Measurements from ENCODE around the gene KRT33A.
"Not testable (repeated sequence)": the region's sequence is repeated elsewhere in the genome, so short reads cannot be mapped to it uniquely, and the experiment has no call there.

The KRT33A gene

DNA sequence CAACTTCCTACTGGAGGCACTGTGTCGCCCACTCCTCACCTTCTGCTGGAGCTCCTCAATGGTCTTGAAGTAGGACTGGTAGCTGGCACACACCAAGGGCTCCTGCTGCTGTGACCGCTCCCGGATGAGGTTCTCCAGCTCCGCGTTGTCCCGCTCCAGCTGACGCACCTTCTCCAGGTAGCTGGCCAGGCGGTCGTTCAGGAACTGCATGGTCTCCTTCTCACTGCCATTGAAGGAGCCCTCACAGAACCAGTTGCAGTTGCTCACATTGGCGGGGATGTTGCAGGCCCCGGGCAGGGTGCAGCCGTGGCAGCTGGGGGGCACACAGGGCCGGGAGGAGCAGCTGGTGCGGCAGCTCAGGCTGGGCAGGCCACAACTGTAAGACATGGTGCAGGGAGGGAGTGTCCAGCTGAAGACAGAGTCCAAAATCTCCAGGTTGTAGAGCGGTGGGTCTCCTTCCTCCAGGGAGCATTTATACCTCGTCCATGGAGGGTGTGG is at the start of gene KRT33A:
Gene KRT33A (minus strand): TSS at position 448 of the 498 bp plus-strand sequence. CDS start 61 bp downstream, at position 387.
- DNase-seq (ENCODE audit: low spot score), result not testable (repeated sequence)

DNA sequence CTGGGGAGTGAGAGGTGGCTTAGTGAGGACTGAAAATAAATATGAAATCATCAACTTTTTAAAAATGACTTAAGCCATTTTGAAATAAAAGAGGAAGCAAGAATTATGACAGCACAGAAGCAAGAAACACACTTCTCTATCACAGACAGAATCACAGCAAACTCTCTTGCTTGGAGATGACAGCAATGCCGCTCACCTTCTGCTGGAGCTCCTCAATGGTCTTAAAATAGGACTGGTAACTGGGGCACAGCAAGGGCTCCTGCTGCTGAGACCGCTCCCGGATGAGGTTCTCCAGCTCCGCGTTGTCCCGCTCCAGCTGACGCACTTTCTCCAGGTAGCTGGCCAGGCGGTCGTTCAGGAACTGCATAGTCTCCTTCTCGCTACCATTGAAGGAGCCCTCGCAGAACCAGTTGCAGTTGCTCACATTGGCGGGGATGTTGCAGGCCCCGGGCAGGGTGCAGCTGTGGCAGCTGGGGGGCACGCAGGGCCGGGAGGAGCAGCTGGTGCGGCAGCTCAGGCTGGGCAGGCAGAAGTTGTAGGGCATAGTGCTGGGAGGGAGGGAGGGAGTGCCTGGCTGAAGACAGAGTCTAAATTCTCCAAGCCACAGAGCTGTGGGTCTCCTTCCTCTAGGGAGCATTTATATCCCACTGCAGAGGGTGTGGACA is 46.5 kb upstream of the KRT33A start, which contains the start of gene KRT31:
Gene KRT31 (minus strand): TSS at position 613 of the 665 bp plus-strand sequence. CDS start 69 bp downstream, at position 544.
- no peak for DNase-seq (ENCODE audit: low spot score)

DNA sequence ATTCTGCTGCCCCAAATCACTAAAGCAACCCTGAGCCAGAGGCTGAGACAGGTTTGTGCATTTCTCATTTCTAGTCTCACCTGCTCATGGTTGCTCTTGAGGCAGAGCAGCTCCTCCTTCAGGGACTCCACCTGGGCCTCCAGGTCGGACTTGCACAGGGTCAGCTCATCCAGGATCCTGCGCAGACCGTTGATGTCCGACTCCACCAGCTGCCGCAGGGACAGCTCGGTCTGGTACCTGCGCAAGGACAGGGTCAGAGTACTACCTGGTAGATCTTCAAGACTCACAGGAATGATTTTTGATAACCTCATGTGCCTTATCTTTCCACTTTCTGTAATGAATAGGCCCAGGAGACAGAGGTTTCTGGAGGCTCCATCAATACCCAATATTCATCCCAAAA is 45.7 kb upstream of the KRT33A start:
- no peak for DNase-seq (ENCODE audit: low spot score)

DNA sequence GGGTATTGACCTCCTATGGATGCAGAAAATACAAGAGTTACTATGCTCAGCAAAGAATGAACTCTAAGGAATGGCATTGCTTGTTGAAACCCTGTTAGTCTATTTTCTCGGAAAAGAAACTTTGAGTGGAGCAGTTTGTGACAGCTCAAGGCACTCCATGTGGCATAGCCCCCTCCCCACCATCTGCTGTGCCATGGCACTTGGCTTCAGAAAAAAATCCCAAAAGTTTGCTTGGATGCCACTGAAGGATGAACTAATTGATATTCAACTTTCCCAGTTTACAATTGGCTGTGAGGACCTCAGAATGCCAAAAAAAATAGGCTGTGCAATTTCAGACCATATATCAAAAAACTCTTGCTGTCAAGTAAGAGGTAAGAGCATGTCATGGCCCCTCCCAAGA is 45.0 kb upstream of the KRT33A start:
- no peak for DNase-seq (ENCODE audit: low spot score)

DNA sequence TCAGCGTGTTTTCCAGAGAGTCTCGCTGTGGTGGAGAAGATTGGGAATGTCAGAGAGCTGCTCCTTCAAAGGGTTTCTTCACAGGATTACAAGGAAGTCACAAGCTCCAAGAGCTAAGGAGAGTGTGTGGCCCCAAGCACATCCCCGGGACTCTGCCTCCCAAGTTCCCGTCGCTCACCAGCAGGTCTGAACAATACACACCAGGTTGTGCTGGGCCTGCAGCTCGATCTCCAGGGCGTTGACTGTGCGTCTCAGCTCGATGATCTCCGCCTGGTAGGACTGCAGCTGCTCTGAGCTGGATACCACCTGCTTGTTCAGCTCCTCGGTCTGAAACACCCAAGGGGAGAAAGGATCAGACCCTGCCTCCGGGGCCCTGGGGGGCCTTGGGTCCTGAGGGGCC is 44.4 kb upstream of the KRT33A start:
- DNase-seq (ENCODE audit: low spot score), result not testable (repeated sequence)

DNA sequence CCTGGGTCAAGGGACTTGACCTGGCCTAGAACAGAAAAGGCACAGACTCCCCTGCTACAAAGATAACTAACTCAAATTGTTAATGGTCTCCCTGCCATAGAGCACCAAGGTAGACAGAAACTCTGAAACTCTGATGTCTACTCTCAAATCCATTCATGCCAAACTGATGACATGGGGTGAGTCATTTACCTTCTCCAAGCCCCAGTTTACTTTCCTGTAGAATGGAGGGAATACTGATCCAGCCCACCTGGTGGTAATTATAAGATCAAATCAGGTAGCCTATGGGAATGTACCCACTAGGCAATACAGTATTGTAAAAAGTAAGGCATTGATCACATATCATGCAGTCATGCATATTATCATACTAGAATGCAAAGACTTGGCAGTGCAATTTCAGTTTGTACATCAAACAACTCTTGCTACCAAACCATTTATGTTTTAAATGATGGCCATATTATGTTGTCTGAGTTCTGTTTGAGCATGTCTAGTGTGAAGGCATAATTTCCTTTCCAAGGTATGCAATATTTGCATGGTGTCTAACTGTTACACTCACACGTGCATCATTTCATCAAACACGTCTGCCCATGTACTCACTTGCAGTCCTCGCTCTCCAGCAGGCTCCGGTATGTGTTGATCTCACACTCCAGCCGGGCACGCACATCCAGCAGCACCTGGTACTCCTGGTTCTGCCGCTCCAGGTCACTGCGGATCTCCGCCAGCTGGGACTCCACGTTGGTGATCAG is 43.8 kb upstream of the KRT33A start:
- no peak for DNase-seq (ENCODE audit: low spot score)

DNA sequence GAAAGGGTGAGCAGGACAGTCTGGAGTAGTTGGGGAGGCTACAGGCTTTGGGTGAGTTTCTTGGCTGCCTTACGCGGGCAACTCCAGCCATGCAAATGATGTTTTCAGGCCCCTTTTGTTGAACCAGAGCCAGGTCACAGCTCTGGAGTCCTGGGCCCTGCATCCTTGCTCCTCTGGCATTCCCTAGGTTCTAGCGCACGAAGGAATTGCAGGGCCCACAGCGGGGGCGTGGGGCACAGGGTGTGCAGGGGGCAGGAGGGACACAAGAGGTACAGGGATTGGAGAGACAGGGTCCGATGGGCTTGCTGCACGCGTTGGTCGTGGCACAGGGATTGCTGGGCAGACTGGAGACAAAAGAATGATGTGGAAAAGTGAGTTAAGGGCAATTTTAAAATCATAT is 43.2 kb upstream of the KRT33A start:
- DNase-seq (ENCODE audit: low spot score), result no peak

DNA sequence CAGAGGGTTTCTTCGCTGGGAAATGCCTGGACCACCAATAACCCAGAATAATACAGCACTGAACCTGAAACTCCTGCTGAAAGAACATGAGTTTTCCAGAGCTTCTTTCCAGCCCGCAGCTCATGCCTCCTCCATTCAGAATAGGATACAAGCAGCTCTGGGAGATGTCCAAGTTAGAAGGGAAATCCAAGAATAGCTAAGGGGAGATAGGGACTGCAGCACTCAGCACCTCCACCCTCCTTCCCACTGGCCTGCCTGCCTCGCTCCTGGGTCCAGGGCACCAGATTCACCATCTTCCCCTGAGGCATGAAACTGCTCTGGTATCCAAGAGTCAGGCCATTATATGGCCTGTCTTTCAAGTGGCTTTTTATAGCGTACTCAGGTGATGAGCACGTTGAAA is 42.7 kb upstream of the KRT33A start:
- DNase-seq (ENCODE audit: low spot score), result no peak

DNA sequence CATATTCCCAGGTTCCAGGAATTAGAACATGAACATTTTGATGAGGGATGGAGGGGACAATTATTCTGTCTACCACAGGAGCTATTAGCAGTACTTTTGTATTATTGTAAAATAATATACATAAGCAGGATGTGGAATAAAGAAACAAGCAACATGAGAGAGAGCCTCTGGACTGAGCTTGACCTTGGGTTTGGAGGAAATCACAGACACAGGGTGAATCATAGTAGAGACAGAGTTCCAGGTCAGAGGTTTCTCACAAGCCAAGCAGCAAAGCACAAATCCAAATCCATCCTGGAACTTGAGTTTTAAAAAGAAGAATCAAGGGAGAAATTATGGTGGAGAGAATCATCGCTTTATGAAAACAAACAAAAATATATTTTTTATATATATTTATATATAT is 41.6 kb upstream of the KRT33A start:
- no peak for DNase-seq (ENCODE audit: low spot score)

DNA sequence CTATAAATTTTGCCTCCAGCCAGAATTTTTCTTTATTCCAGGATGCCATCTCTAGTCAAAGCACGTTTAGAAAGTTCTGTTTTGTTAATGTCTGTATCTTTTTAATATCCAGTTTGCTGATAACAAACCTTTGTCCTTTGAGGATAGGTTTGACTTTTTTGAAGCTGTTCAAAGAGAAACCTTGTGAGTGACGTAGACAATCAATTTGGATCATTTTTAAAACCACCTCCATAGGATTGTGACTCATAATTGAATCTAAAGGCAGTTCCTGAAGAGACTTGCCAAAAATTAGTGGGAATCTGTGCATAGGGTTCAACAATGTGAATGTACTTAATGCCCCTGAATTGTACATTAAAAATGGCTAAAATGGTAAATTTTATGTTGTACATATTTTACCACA is 40.9 kb upstream of the KRT33A start:
- no peak for DNase-seq (ENCODE audit: low spot score)

DNA sequence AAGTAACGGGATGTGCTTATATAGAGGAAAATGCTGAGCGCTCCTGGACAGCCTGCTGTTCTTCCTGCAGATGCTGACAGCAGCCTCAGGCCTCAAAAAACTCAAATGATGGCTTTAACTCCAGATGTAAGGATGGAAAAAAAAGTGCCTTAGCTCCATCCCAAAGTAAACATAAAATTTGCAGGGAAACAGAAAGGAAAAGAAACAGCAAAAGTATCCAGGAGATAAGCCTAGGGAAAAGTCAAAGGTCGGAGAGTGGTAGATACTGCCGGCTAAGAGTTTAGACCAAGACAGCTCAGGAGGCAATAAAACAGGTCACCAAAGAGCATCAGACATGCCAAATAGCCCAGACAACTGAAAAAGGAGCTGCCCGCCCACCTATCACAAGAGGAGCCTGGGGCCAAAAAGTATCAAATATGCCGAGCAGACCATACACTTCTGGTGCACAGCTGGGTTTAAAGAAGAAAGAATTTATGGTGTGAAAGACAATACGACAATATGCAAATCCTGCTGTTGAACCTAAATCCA is 39.8 kb upstream of the KRT33A start:
- no peak for DNase-seq (ENCODE audit: low spot score)

DNA sequence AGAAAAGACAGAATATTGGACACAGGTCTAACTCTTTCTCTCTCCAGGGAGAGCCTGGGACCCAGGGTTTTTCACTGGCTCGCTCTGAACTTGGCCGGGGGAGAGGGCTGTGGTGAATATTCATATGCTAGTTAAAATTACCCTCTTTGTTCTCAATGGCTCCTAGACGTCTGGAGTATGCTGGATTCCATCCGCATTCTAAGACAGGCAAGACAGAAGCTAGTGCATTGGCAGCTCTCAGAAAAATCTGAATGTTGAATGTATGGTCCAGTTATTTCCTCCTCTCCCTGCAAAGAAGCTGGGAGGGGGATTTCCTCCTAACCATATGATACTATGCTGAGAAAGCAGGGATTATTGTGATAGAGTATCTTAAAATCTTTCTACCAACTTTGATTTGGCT is 37.0 kb upstream of the KRT33A start:
- no peak for DNase-seq (ENCODE audit: low spot score)

DNA sequence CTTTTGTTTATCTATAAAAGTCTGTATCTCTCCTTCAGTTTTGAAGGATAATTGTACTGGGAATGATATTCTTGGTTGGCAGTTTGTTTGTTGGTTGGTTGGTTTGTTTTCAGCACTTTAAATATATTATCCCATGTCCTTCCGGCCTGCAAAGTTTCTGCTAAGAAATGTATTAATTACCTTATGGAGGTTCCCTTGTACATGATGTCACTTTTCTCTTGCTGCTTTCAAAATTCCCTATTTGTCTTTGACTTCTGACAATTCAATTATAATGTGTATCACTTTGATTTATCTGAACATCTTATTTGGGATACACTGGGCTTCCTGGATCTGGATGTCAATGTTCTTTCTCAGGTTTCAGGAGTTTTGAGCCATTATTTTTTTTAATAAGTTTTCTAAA is 35.6 kb upstream of the KRT33A start:
- DNase-seq (ENCODE audit: low spot score), result no peak

DNA sequence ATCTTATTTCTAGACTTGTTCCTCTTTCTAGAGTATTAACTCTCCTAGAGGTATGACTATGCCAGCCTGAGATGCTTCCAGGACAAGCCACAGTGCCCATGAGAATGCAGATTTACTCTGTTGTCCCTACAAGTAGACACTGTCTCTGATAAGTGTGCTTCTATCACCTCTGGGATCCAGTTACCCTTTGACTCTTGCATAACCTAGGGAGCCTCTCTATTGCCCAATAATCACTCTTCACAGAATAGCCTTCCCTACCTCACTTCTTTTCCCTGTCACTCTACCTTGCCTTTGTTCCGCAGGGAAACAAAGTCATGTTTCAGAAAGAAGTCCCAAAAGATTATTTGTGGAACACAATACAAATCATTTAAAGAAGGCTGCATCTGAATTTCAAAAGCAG is 33.1 kb upstream of the KRT33A start:
- no peak for DNase-seq (ENCODE audit: low spot score)

DNA sequence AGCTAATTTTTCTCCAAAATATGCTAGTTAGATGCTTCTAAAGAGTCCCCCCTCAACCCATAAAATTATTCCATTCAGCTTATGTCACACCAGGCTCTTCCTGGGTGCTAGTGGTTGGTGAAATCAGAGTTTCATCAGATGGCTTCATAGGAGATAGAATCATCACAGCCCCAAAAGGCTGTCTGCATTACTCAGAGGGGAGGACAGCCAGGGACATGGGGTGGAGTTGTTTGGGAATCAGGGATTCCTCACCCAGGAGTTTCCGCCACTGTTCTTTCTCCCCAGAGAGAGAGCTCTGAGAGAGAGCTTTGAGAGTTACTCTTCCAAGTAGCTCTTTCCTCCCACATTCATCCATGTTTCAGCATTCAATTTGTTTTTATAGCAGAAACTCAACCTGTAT is 31.8 kb upstream of the KRT33A start:
- no peak for DNase-seq (ENCODE audit: low spot score)

DNA sequence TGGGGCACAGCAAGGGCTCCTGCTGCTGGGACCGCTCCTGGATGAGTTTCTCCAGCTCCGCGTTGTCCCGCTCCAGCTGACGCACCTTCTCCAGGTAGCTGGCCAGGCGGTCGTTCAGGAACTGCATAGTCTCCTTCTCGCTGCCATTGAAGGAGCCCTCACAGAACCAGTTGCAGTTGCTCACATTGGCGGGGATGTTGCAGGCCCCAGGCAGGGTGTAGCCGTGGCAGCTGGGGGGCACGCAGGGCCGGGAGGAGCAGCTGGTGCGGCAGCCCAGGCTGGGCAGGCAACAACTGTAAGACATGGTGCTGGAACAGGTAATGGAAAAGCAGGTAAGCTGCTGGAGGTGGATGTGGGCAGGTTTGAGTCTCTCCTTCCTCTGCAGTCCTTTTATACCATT is 31.3 kb upstream of the KRT33A start, which contains the start of gene KRT34:
Gene KRT34 (minus strand): TSS at position 364 of the 400 bp plus-strand sequence. CDS start 60 bp downstream, at position 304.
- DNase-seq (ENCODE audit: low spot score), result not testable (repeated sequence)

DNA sequence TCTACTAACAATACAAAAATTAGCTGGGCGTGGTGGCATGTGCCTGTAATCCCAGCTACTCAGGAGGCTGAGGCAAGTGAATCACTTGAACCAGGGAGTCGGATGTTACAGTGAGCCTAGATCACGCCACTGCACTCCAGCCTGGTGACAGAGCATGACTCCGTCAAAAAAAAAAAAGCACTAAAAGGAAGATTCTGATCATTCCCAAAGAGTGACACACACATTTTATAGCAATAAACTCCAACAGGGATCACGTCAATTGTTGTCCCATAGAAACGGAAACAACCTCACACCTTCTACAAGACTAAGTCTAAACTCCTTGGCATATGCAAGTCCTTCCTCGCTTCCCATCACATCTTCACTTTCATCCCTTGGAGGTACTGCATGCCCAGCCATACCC is 29.5 kb upstream of the KRT33A start:
- not testable (repeated sequence) for DNase-seq (ENCODE audit: low spot score)

DNA sequence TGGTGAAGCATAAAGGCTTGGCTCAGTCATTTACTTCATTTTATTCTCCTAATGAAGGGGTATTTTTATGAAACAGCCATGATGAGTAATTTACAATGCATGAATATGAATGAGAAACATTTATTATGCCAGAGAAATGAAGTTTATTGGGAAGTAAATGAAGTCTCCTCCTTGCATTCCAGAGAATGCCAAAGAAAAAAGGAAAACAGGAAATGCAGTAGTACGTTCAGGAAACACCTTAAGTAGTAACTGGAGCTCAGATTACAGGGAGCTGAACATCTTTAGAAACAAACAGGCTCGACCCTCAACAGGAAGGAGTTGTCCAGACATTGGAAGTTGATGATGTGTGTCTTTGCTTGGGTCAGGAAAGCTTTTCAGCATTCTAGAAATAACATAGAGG is 26.9 kb upstream of the KRT33A start:
- DNase-seq (ENCODE audit: low spot score), result no peak

DNA sequence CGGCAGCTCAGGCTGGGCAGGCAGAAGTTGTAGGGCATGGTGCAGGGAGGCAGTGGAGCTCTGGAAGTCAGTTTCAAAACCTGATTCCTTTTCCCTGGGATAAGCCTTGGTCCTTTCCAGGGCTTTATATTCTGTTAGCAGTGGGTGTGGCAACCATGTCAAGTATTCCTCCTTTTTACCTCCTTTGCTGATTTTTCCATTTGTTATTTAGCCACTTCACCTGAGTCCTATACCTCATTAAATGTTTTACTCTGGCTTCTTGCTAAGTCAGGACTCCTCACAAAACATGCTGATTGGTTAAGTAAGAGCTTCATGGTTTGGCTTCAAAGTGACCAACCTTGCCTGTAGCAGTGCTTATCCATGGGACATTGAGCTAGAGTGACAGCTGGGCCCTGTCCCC is 19.1 kb upstream of the KRT33A start, which contains the start of gene KRT33B:
Gene KRT33B (minus strand): TSS at position 101 of the 400 bp plus-strand sequence. CDS start 63 bp downstream, at position 38.
- DNase-seq (ENCODE audit: low spot score), result no peak

DNA sequence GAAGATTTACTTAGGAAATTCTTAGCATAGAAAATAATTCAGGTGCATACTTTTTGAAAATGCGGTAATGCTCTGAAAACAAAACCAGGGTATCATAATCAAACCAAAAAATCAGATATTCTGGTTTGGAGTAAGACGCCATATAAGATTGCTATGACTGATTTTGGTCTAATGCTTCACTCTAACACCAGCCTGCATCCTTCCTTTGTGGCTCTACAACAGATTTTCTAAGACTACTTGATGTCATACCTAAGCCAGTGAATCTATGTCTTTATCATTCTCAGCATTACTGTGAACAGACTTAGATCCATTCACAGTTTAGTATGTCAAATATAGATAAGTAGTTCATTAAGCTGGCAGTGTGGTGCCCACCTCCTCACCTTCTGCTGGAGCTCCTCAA is 18.4 kb upstream of the KRT33A start:
- DNase-seq (ENCODE audit: low spot score), result no peak

DNA sequence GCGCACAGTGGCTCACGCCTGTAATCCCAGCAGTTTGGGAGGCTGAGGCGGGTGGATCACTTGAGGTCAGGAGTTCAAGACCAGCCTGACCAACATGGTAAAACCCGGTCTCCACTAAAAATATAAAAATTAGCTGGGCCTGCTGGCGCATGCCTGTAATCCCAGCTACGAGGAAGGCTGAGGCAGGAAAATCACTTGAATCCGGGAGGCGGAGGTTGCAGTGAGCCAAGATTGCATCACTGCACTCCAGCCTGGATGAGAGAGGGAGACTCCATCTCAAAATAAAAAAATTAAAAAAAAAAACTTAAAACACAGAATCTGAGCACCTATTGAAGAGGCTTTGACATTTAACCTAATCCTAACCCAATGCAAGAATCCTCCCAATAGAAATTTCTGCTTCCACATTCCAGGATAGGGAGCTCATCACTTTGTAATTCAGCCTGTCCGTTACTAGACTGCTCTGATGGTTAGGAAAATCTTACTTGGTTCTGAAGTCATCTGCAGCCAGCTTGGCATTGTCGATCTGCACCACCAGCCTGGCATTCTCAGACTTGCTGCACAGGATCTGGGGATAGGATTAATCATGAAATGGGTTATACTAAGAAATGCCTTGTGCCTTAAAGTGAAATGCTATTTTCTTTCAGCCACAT is 16.9 kb upstream of the KRT33A start:
- no peak for DNase-seq (ENCODE audit: low spot score)

DNA sequence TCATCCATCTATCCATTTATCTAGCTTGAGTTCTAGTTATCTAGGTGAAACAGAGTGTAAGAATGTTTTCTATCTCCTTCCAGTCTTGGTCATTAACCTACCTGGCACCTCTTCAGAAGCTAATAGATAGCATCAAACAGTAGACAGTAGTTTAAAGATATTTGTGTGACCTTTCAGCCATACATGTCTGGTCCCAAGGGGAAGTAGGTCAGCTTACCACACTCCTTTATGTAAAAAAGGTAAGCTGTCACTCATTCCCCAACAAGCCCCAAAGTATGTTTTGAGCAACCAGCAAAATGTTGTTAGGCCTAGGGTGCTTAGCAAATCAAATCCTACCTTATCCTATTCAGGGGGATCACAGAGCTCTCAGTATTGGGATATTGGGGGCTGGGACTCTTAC is 15.4 kb upstream of the KRT33A start:
- DNase-seq (ENCODE audit: low spot score), result no peak

Data from CD4-positive, alpha-beta T cell treated with Interleukin-6 at 100 ng/mL for 8 hours (primary cell).